Endometrial microvascular endothelial cells (primary cell): ENCODE measurements around the gene POLR2B. TPM values are rescaled to one million over a fixed set of nuclear protein-coding genes. Genes with fewer than 3 reads are reported as not detected.

Experiments used
- in situ Hi-C: cut with HindIII; loops from 2 replicates; pipeline ENCODE4 v1.10.0; 2017; ENCODE audit warnings: low sequenced_read_pairs, low pct_unique_long_range_greater_than_20kb; ENCODE audit errors: inconsistent ontology term
- total RNA-seq: library from RNA; depleted of rRNA; stranded (reverse); fragments of >200 nt; gene quantifications from one replicate; pipeline ENCODE4 v1.2.3, GENCODE V29; 2015; ENCODE audit errors: inconsistent ontology term

The POLR2B gene
- total RNA-seq, 1 donor from 2014 or later: 90.5 TPM

DNA sequence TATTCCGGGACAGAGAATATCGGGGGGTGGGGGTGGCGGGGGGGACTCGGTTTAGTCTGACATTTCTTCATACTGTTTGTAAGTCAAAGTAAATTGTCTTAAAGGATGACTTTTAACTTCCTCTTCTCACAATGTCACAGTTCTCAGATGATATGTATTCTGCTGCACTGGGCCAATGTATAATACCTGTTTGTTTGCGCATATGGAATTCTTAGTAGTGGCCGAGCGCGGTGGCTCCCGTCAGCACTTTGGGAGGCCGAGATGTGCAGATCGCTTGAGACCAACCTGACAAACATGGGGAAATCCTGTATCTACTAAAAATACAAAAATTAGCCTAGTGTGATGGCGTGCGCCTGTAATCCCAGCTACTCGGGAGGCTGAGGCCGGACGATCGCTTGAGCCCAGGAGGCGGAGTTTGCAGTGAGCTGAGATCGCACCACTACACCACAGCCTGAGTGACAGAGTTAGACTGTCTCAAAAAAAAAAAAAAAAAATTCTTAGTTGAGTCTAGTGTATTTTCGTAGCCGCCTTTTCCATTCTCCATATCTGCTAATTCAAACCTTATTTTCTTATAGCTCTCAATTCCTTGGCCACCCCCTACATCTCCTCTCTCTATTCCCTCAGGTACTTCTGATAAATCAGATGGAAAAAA lies 851 bp downstream of the POLR2B start:
- in situ Hi-C loops: no loop called here

DNA sequence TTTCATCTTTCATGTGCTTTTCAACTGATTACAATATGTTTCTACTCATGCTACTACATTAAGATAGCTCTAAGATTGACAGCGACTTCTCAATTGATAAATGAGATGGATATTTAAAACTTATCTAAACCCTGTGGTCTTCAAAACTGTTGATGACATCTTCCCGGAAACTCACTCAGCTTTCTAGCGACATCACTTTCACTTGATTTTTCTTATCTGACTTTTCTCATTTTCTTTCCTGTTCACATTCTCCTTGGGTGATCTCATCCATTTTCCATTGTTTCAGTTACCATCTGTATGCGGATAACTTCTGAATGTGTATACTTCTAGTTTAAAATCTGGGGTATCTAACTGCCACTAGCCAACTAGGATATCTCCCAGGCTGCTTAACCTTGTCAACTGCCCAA lies 3.1 kb downstream of the POLR2B start:
- in situ Hi-C loops: no loop called here

DNA sequence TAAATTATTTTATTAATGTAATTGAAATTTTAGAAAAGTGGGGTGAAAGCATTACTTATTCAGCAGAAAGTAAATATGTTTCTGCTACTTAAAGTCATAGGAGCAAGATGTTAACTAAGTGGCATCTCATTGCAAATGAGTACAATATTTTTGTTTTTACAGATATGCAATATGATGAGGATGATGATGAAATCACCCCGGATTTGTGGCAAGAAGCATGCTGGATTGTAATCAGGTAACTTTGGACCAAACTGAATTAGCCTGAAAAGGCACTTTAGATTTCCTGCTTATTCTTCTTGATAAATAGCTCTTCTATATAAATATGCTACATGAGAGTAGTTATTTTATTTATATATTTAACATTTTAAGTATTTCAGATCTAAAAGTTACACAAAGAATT lies 7.5 kb downstream of the POLR2B start:
- in situ Hi-C loops: no loop called here

DNA sequence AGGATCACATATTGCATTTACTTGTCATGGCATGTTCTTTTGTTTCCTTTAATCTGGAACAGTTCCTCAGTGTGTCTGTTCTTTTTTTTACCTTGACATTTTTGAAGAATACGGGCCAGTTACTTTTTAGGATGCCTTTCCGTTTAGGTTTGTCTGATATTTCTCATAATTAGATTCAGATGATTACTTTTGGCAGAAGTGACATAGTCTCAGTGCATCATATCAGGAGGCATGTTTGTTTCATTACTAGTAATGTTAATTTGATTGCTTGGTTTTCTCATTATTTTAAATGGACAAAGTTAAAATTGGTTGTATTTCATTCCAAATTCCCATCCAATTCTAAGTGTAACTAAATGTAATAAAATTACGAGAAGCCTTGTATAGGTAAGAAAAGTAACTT lies 8.3 kb downstream of the POLR2B start:
- in situ Hi-C loops: no loop called here

DNA sequence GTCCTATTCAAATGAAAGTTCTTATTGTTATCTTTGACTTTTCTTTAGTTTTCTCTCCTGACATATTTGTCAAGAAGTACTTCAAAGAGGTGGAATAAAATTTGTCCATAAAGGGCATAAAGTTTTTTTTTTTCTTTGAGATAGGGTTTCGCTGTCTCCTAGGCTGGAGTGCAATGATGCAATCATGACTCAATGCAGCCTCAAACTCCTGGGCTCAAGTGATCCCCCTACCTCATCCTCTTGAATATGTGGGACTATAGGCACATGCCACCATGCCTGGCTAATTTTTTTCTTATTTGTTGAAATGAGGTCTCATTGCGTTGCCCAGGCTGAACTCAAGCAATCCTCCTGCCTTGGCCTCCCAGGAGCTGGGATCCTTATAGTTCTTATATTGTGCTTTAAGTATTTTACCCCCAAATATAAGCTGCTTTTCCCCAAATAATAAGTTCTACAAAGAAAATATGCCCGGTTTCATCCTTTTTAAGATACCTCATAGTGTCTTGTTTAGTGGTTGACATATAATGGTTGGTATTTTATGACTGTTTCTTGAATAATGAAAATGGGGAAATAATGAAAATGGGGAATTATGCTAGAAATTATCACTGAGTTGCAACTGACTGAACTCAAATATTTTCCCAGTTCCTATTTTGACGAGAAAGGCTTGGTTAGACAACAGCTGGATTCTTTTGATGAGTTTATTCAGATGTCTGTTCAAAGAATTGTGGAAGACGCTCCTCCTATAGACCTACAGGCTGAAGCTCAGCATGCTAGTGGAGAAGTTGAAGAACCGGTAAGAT lies 11.6 kb downstream of the POLR2B start:
- in situ Hi-C loops: no loop called here

DNA sequence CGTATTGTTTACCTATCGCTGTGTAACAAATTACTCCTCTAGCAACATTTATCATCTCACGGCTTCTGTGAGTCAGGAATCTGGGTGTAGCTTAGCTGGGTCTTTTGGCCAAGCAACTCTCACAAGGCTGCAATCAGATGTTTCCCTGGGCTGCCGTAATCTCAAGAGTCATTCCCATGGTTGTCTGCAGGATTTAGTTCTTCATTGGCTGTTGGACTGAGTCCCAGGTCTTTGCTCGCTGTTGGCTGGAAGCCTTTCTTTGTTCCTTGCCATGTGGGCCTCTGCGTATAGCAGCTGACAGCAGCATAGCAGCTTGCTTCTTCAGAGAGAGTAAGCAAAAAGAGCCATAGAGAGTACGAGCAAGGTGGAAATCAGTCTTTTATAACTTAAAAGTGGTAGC lies 16.8 kb downstream of the POLR2B start:
- in situ Hi-C loops: no loop called here

DNA sequence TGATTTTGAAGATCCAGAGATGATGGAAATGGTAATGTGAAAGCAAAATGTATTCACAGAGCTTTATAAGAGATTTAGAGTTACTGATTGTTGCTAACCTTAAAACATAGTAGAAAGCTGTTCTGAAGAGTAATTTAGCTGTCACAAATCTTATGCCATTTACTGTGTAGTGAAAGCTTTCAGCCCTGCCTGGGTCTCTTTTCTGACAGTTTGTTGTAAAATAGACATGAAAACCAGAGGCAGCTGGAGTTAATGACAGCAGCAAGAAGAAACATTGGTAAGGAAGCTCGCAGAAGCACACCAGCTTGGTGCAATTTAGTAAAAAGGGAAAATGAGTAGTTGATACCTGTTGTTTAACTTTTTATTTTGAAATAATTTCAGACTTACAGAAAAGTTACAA lies 21.1 kb downstream of the POLR2B start:
- in situ Hi-C loops: no loop called here

DNA sequence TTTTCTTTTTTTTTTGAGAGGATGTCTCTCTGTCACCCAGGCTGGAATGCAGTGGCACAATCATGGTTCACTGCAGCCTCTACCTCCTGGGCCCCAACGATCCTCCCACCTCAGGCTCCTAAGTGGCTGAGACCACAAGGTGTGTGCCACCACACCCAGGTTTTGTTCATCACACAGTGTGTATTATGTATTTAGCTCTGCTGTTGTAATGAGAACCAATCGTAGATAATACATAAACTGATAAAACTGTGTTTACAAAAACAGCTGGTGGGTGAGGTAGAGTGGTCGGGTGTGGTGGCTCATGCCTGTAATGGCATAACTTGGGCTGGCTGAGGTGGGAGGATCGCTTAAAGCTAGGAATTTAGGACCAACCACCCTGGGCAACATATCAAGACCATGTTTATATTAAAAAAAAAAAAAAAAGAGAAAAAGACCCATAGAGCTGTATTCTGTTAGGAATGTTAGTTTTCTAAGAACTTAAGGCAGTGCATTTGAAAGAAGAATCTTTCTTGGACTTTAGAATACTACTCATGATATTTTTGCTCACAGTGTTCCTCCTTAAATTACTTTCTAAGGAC lies 34.9 kb downstream of the POLR2B start:
- in situ Hi-C loops: no loop called here

DNA sequence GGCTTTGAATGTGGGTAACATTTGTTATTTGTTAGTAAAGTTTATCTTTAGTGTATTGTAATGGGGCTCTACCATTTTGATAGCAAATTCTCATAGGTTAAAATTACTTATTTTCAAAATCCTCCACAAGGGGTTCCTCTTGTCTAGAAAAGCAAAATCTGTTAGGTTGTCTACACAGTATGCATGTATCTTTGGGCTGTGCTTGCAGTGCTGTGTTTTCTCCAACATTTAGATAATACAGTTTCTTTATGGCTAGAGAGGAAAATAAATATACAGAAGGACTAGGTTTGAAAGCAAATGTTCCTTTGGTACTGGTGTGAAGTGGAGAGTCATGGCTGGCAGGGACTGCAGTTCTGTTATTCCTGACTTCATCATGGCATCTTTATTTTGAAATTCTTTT lies 40.3 kb downstream of the POLR2B start:
- in situ Hi-C loops: no loop called here

DNA sequence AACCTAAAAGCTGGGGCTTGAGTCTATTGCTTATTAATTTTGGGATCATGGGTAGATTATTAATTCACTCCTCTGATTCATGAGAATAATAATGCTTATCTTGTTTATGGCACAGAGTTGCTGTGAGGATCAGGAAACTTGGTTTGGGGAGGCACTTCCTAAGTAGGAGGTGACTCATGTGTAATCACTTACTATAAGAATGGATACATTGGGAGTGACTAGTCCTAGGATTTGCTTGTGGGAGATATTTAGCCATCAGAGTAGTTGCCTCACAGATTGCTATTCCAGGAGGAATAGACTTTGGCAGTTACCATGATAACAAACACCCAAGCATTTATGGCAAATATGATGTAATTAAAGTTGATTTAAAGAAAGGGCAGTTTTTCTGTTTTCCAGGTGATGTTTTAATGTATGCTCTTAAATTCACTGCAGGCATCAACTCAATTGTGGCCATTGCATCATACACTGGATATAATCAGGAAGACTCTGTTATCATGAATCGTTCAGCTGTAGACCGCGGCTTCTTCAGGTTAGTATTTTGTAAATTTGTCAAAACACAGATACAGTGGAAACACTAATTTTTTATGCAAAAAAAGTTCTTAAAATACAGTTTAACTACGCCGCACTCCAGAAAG lies 41.9 kb downstream of the POLR2B start:
- in situ Hi-C loops: no loop called here

DNA sequence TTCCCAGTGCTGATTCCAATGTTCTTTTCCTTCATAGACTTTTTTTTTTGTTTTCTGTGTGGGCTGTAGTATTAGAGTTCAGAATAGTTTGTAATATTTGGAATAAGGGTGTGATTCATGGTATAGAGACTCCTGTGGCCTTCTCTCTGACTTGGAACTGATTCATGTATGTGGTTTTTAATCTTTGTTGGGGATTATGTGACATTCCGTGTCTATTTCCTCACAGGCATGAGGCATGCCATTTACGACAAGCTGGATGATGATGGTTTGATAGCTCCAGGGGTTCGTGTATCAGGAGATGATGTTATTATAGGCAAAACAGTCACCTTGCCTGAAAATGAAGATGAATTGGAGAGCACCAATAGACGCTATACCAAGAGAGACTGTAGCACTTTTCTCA lies 44.4 kb downstream of the POLR2B start:
- in situ Hi-C loops: no loop called here

DNA sequence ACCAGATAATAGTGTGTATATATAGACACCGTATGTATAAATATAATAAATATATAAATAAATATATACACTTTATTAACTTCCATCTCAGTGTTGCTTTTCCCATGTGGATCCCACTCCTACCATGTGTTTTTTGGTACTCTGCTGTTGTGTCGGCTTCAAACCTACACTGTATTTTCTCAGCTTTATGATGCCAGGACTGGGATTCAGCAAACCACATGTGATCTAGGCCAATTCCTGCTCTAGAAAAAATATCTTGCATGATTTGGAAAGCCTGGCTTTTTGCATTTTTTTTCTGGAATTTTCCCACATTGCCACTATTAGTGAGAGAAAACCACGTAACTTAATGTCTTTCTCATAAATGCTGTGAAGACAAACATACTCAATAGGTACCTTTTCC lies 55.8 kb downstream of the POLR2B start:
- in situ Hi-C loops: no loop called here

DNA sequence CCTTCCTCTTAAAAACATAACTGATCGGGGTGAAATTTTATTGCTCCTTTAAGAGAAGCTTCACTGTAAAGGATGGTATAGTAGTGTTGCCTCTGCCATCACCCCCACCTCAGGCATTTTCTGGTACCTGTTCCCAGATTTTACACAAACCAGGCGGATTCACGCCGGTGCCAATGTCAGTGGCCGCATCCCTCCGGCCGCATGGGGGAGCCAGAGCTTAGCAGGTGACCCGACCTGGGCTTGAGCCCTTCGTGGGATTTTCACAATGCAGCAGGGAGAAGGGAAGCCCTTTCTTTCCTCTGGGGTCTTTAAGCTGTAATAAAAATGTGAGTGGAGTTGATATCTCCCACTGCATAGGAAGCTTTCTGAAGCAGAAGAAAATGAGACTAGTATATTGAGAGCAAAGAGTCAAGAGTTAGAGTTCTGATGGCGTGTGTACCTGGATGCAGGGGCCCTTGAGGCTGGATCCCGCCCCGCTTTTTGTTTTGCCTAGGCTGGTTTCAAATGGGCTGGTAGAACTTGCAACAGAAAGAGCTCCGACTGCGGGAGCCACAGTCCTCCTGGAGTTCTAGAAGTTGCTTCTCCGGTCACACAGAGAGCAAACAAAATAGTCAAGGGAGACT lies 59.4 kb downstream of the POLR2B start:
- in situ Hi-C loops: no loop called here

DNA sequence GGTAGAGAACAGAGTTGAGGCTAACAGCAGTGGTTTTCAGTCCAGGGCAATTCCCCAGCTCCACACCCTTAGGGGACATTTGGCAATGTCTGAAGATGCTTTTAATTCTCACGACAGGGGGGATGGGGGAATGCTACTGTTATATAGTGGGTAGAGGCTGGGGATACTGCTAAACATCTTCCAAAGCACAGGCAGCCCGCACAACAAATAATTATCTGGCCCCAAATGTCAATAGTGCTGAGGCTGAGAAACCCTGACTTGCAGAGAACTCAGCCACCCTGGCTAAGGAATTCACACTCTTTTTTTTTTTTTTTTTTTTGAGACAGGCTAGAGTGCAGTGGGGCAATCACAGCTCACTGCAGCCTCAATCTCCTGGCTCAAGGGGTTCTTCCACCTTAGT lies 60.6 kb downstream of the POLR2B start:
- in situ Hi-C loops: no loop called here

DNA sequence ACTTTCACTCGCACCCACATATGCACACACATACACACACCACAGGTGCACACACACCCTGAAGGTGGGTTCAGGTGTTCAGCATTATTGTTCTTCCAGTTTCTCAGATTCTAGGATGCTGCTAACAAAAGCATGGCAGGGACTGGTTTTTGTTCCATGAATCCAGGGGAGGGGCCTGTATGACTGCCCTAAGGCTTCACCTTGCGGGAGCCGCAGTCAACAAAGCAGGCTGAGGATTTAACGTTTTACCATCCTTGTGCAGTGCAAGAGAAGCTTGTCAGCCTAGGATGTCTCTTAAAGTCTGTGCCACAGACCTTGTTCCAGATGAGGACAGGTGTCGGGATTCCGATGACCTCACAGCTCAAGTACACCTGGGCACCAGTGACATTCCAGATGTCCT lies 61.8 kb downstream of the POLR2B start:
- in situ Hi-C loops: no loop called here

DNA sequence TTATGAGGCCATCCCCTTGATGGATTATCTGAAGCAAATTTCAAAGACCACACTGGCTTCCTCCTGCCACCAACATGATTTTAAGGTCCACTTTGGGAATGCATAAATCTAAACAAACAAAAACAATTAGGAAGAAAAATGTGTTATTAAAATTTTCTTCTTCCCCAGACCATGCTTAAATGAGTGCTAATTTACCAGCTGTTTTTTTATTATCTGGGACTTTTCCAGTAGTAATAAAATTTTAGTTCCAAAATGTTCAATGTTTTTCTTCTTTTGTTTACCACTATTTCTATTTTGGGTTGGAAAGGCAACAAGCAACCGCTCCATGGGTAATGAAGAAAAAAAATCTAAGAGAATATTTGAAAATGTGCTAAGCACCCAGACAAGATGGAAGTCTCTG lies 62.3 kb downstream of the POLR2B start:
- in situ Hi-C loops: no loop called here

DNA sequence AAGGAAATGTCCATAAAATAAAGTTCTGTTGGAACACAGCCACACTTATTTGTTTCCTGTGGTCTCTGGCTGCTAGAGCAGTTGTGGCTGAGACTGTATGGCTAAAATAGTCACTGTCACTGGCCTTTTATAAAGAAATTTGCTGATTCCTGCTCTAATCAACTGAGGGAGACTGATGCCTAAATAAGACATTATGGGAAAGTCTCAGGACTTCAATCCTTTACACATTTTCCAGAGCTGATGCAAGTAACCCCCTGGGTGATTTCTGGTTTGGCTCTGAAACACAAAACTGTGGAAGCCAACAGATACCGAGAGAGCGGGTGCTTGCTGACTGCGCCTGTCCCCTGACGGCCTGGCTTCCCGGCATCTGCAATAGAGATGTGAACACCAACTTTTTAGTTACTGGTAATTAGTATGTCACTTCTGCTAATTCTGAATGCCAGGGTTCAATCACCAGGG lies 64.0 kb downstream of the POLR2B start:
- in situ Hi-C loops: no loop called here

DNA sequence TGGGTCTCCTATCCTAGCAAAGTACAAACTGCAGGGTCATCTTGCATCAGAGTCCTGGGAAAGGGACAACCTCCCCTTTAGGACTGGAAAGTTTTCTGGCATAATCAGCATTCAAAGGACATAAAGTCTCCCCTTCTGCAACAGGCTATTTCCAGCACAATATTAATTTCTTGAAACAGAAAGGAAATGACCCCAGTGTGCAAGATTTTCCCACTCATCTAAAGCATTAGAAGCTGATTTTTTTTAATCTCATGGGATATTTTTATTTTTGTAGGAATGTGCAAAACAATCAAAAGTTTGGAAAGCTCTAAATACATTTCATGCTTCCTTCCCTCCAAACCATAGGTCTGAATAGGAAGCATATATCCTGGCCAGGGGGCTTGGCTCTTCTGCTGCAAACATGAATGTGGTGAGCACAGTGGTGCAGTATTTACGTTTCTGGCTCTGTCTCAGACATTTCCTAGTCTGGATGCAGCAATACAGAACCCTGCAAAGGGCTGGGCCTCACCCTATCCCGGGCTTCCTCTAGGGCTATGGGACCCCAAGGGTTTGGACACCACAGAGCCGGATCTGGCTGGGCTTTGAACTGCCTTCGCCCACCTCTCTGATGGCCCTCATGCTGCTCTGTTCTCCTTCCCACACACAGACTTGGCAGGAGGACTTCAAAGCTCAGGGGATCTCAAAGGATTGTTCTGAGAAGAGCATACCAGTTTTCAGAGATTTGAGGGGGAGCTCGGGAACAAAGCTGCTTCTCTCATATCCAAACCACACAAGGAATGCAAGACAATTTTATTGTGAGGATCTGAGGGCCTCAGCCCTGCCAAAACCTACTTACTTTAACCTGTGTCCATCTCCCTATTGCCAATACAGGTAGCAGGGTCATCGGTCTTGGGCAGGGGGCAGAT lies 64.9 kb downstream of the POLR2B start:
- in situ Hi-C loops: no loop called here
